ENCODE results near the gene PROM1.

PROM1 gene

DNA sequence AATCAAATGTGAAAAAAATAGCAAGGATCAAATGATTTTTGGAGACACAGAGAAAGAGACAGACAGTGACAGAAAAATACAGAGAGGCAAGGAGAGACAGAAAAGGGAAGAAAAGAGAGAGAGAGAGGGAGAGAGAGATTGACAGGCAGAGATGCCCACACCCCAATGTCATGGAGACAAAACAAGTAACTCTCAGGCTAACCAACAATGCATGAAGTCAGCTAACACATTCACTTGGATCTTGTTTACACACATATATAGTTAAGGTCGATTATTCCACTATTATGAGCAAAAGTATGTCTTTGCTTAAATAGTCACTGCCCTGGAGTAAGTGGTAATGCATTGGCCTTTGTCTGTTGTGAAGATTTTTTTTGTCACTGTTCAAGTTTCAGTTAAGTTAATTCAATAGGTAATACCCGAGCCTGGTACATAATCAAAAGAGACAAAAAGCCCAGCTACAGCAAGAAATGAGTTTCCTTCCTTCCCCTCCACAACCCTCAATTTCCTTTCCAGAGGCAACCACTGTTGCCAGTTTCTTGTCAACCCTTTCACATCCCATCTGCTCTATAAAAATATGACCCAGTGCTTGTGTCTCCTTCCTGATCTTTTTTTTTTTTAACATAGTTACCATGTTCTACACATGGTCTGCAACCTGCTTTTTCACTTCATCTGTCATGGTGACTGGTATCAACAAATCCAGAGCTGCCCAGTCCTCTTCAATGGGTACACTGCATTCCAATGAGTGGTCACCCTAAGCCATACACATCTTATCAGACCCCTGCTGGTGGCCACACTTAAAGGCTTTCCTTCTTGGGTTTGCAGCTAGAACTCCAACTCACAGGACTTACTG, 52.1 kb downstream of the PROM1 start:
- no peak for TF ChIP-seq HDGF (IDR thresholded peaks at IDR 0.05; ENCODE audit: borderline replicate concordance)
- TF ChIP-seq, protein P1, sequence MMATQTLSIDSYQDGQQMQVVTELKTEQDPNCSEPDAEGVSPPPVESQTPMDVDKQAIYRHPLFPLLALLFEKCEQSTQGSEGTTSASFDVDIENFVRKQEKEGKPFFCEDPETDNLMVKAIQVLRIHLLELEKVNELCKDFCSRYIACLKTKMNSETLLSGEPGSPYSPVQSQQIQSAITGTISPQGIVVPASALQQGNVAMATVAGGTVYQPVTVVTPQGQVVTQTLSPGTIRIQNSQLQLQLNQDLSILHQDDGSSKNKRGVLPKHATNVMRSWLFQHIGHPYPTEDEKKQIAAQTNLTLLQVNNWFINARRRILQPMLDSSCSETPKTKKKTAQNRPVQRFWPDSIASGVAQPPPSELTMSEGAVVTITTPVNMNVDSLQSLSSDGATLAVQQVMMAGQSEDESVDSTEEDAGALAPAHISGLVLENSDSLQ (IDR thresholded peaks at IDR 0.05): peak; percentile 25; the same call in 1 of the 2 replicates
- ChIA-PET CTCF (interaction anchor here (0.6 kb wide), 1 partner anchor 208 kb away, joined by 3 read pairs; no protein-coding TSS in a partner anchor), POLR2A (no interaction called here)
- DNase-seq (ENCODE audit: extremely low spot score): no peak

DNA sequence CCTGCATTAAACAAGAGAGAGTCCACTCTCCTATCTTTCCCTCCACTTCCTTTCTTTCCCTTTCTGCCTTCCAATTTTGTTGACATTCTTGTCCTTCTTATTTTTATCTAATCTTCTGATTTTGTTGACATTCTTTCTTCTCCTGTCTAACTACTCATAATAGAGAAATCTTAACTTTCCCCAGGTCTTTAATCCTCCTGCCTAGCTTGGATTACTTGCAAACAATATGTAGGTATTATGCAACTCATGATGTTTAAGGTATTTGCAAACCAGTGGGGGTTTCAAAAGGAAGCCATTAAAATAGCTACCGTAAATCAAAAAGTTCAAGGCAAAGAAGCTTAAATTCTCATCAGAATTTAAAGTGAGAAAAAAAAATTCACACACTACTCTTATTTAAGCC, 53.9 kb downstream of the PROM1 start:
- TF ChIP-seq CTBP1 (IDR thresholded peaks at IDR 0.05; ENCODE audit: borderline replicate concordance): no peak
- TF ChIP-seq FOXA1 (IDR thresholded peaks at IDR 0.05): no peak
- TF ChIP-seq FOXM1 (IDR thresholded peaks at IDR 0.05; ENCODE audit: borderline replicate concordance): no peak
- CTCF ChIA-PET: interaction anchor here (0.9 kb wide), 1 partner anchor 13 kb away, joined by 3 read pairs; no protein-coding TSS in a partner anchor
- DNase-seq (ENCODE audit: extremely low spot score): no peak
- POLR2A ChIA-PET: no interaction called here

DNA sequence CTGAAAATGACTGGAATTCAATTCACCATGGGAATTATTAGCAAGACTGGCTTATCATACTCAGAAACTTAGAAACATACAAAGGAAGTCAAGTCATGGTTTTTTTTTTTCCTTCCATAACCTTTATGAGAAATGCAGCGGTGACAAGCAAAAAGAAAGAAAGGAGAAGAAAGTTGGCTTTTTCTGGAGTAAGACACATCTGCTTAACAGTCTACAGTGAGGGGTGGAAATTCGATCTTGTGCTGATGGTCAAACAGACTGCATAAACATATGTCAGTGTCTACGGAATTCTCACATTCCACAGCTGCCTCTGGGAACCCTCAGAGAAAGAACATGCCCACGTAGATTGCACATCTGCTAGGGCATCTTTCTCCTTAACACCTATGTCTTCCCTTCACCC, 54.6 kb downstream of the PROM1 start:
- POLR2A ChIA-PET: no interaction called here
- no peak for TF ChIP-seq CTBP1 (IDR thresholded peaks at IDR 0.05; ENCODE audit: borderline replicate concordance)
- no peak for TF ChIP-seq LEF1 (IDR thresholded peaks at IDR 0.05; ENCODE audit: borderline replicate concordance)
- TF ChIP-seq BHLHE40 (IDR thresholded peaks at IDR 0.05; ENCODE audit: borderline replicate concordance): no peak
- no peak for TF ChIP-seq FOXK2 (IDR thresholded peaks at IDR 0.05)
- no peak for TF ChIP-seq HDGF (IDR thresholded peaks at IDR 0.05; ENCODE audit: borderline replicate concordance)
- TF ChIP-seq ELF4 (IDR thresholded peaks at IDR 0.05): no peak
- no peak for TF ChIP-seq L3MBTL2 (conservative IDR thresholded peaks at IDR 0.05)

DNA sequence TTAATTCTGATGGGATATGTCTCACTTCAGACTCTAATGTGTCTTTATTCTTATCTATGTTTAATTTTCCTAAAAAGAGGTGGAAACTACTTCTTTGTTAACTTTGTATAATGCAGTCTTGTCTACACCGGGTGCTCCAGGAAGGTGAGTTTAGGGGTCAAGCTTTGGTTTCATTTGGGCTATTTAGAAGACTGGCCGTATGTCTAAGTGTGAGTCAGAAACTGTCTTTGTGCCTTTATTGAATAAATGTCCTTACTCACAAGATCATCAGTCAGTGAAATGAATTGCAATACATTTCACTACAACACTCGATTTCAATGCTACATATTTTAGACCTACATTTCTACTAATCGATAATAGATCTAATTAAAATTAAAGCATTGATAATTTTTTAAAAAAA, 56.2 kb downstream of the PROM1 start:
- CTCF ChIA-PET: interaction anchor here (1.5 kb wide), 1 partner anchor 178 kb away, joined by 3 read pairs; no protein-coding TSS in a partner anchor

More for the DNA sequence above, 54.6 kb downstream of the PROM1 start:
- DNase-seq (ENCODE audit: extremely low spot score): no peak
- CTCF ChIA-PET: interaction anchor here (0.6 to 1.5 kb wide), 6 partner anchors 29 to 1830 kb away, joined by 3 to 7 read pairs (median 4); no protein-coding TSS in a partner anchor

DNA sequence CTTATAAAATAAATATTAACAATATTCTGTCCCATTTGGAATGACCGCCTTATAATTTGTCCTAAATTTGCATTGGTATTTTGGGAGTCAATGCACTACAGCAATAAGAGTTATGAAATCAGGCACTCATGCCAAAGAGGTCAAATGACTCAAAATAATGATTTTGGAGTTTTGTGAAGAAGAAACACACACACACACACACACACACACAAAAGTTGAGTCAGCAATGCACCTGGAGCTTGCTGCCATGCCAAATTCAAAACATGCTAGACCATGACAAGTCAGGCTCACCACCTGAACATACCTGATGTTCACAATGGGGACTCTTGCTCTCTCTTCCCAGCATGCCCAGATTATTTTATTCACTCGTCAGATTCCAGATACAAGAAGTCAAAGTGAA, 56.7 kb downstream of the PROM1 start:
- ChIA-PET CTCF (no interaction called here), POLR2A (no interaction called here)
- no peak for DNase-seq (ENCODE audit: extremely low spot score)
- TF ChIP-seq FOXM1 (IDR thresholded peaks at IDR 0.05; ENCODE audit: borderline replicate concordance) (no peak), ARNT (IDR thresholded peaks at IDR 0.05) (no peak), LEF1 (IDR thresholded peaks at IDR 0.05; ENCODE audit: borderline replicate concordance) (no peak), L3MBTL2 (conservative IDR thresholded peaks at IDR 0.05) (no peak), FOXA1 (IDR thresholded peaks at IDR 0.05) (no peak), SUZ12 (IDR thresholded peaks at IDR 0.05) (no peak), FOXK2 (IDR thresholded peaks at IDR 0.05) (no peak), NFRKB (IDR thresholded peaks at IDR 0.05) (no peak), HDGF (IDR thresholded peaks at IDR 0.05; ENCODE audit: borderline replicate concordance) (no peak), SP1 (IDR thresholded peaks at IDR 0.05) (no peak)

More for the DNA sequence above, 56.2 kb downstream of the PROM1 start:
- no peak for TF ChIP-seq FOXA1 (IDR thresholded peaks at IDR 0.05)
- TF ChIP-seq FOXM1 (IDR thresholded peaks at IDR 0.05; ENCODE audit: borderline replicate concordance): no peak
- TF ChIP-seq SUZ12 (IDR thresholded peaks at IDR 0.05): no peak
- no peak for TF ChIP-seq ZNF384 (IDR thresholded peaks at IDR 0.05)
- TF ChIP-seq TARDBP (IDR thresholded peaks at IDR 0.05): no peak
- no peak for TF ChIP-seq L3MBTL2 (conservative IDR thresholded peaks at IDR 0.05)
- no peak for TF ChIP-seq ELF4 (IDR thresholded peaks at IDR 0.05)
- no peak for TF ChIP-seq SP1 (IDR thresholded peaks at IDR 0.05)
- no peak for TF ChIP-seq HDGF (IDR thresholded peaks at IDR 0.05; ENCODE audit: borderline replicate concordance)
- TF ChIP-seq NFRKB (IDR thresholded peaks at IDR 0.05): no peak
- TF ChIP-seq CTBP1 (IDR thresholded peaks at IDR 0.05; ENCODE audit: borderline replicate concordance): no peak
- no peak for TF ChIP-seq BHLHE40 (IDR thresholded peaks at IDR 0.05; ENCODE audit: borderline replicate concordance)
- no peak for TF ChIP-seq FOXK2 (IDR thresholded peaks at IDR 0.05)
- no peak for TF ChIP-seq ARNT (IDR thresholded peaks at IDR 0.05)
- TF ChIP-seq, protein P1 (IDR thresholded peaks at IDR 0.05): no peak
- TF ChIP-seq LEF1 (IDR thresholded peaks at IDR 0.05; ENCODE audit: borderline replicate concordance): no peak
- DNase-seq (ENCODE audit: extremely low spot score): no peak
- POLR2A ChIA-PET: no interaction called here

DNA sequence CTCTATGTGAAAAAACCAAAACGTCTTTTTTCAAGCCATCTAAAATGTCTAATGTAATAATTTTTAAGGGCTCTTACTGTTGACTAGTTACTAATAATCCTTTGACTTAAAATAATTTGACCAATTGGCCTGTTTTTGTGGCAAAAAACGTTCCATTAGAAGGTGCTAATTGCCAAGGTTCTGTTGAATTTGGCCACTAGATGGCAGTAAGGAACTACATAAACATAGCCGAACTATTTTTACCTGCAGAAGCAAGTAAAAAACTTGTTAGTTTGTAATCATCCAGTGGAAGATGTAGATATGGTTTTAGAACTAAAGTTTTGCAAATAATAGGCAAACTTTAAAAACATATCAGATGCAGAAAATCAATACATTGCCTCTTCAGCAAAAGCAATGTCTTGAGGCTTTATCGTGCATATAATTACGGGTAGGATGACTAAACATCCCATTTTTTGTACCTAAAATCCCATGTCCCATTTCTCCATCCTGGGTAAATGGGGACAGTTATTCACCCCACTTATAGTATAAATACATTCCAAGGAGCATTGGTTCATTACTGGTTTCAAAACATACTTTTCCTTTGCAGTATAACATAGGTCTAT, 57.6 kb downstream of the PROM1 start:
- CTCF ChIA-PET: interaction anchor here (0.6 kb wide), 1 partner anchor 1151 kb away, joined by 5 read pairs; no protein-coding TSS in a partner anchor
- TF ChIP-seq ARNT (IDR thresholded peaks at IDR 0.05) (no peak), SP1 (IDR thresholded peaks at IDR 0.05) (no peak), NFRKB (IDR thresholded peaks at IDR 0.05) (no peak), FOXA1 (IDR thresholded peaks at IDR 0.05) (no peak), BHLHE40 (IDR thresholded peaks at IDR 0.05; ENCODE audit: borderline replicate concordance) (no peak), L3MBTL2 (conservative IDR thresholded peaks at IDR 0.05) (no peak), LEF1 (IDR thresholded peaks at IDR 0.05; ENCODE audit: borderline replicate concordance) (no peak), SUZ12 (IDR thresholded peaks at IDR 0.05) (no peak), ZNF384 (IDR thresholded peaks at IDR 0.05) (no peak), ELF4 (IDR thresholded peaks at IDR 0.05) (no peak), FOXM1 (IDR thresholded peaks at IDR 0.05; ENCODE audit: borderline replicate concordance) (no peak), TARDBP (IDR thresholded peaks at IDR 0.05) (no peak), HDGF (IDR thresholded peaks at IDR 0.05; ENCODE audit: borderline replicate concordance) (no peak), FOXK2 (IDR thresholded peaks at IDR 0.05) (no peak), CTBP1 (IDR thresholded peaks at IDR 0.05; ENCODE audit: borderline replicate concordance) (no peak)
- TF ChIP-seq, protein P1 (IDR thresholded peaks at IDR 0.05): no peak
- peak; percentile 40 for DNase-seq (ENCODE audit: extremely low spot score)
- POLR2A ChIA-PET: no interaction called here
